Esophagus squamous epithelium (tissue), 5 donors: ENCODE results near the gene FOXO3. TPM values are rescaled to one million over a fixed set of nuclear protein-coding genes. Genes with fewer than 3 reads are reported as not detected.
A peak's percentile ranks its signal among the peaks of the same experiment; 100 is the strongest.

Experiments
- DNase-seq: peaks from one replicate; lab custom pipeline; 2025; lab: John Stamatoyannopoulos, UW
- H3K27ac ChIP-seq, 4 donors: fragments of 200-600 bp; sonication (generic); one replicate each; pipeline ENCODE4 v1.5.1; 2016 to 2019; ENCODE audit warnings: mild to moderate bottlenecking in 1 of 4
- H3K27me3 ChIP-seq, 4 donors: fragments of 200-600 bp; sonication (generic); 1 replicate in 3 of 4; 2 replicates in 1 of 4; pipeline versions ENCODE4 v1.5.1 to v1.6.0; 2017 to 2021; ENCODE audit warnings: antibody characterized with exemption in 1 of 4
- H3K36me3 ChIP-seq, 3 donors: fragments of 200-600 bp; sonication (generic); one replicate each; pipeline ENCODE4 v1.5.1; 2016 to 2019
- H3K4me1 ChIP-seq, 3 donors: fragments of 200-600 bp; sonication (generic); one replicate each; pipeline ENCODE4 v1.5.1; 2017 to 2019
- H3K4me3 ChIP-seq, 4 donors: fragments of 200-600 bp; sonication (generic); 1 replicate in 3 of 4; 2 replicates in 1 of 4; pipeline ENCODE4 v1.5.1; 2016 to 2019; ENCODE audit warnings: mild to moderate bottlenecking in 2 of 4, moderate library complexity in 1 of 4
- H3K9me3 ChIP-seq, 3 donors: fragments of 200-600 bp; sonication (generic); one replicate each; pipeline ENCODE4 v1.5.1; 2016 to 2019
- POLR2A ChIP-seq, 4 donors: fragments of 450-650 bp; IDR thresholded peaks; one replicate each; pipeline ENCODE4 v1.6.1; 2017; ENCODE audit warnings: antibody characterized with exemption in 4 of 4, mild to moderate bottlenecking in 4 of 4, moderate library complexity in 3 of 4
- WGBS, 2 donors: methylation state at CpG; one replicate each; pipeline ENCODE4 v1.1.5; 2018; 5-methylcytosine and 5-hydroxymethylcytosine counted together
- intact Hi-C: fragments of 100-400 bp; cut with DNase I; formaldehyde crosslinking; loops from one replicate; pipeline ENCODE4 v1.15.0; 2022
- total RNA-seq, 4 donors: library from RNA; depleted of rRNA; stranded (reverse); fragments of >200 nt; gene quantifications; one replicate each; pipeline ENCODE4 v1.1.0, GENCODE V29; 2016
- TF ChIP-seq, protein P1 (sequence below), 6 experiments: fragments of 450-650 bp in 4 of 6; fragments of 200-600 bp in 2 of 6; sonication (generic) in 2 of 6; IDR thresholded peaks; one replicate each; pipeline ENCODE4 v1.5.1; 2016 to 2019; ENCODE audit warnings: antibody characterized with exemption in 6 of 6, mild to moderate bottlenecking in 4 of 6, moderate library complexity in 4 of 6
- donor health status: DM: yes; HTN: yes; CAD: no.

The FOXO3 gene
- total RNA-seq, 4 donors from 2014 or later, result 30.3 to 80.7 (median 34.3) TPM

DNA sequence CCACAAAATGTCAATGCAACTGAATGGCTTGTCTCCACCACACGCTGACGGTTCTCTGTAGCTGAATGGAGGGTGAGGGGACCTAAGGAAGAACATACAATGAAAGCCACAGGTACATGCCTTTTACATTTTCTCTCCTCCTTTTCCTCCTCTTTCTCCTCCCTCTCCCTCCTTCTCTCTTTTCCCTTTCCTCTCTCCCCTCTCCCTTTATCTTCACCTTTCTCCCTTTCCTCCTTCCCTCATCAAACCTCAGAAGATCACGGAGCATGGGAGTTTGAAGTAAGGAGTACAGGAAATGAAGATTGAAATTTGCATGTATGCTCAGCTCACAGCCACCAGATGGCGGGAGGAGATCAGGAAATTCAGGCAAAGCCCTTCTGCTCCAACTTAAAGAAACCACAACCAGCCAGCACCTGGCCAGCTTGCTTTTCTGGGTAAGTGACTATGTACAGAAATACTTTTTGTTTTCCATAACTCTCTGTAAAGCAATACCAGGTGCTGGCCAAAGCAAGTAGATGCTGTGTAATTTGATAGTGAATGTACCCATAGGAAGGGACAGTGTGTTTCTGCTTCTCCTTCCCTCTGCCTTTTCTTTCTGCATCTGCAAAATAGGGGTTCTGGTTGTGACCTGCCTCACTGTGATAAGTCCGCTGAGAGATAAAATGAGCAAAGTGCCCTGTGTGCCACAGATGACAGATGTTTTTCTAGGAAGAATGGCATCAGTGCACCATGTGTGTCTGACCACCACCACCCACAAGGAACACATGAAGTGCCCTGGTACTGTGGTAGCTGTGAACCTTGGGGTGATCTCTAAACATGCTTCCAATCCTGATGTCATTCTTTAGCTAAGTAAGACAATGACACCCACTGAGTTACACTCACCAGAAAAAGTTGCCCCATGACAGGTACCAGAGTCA is 18.6 kb upstream of the FOXO3 start:
- H3K27ac ChIP-seq, result no peak overlapping the region
- H3K4me1 ChIP-seq, result peaks cover 0 to 18% (median 6%) of the 10 kb centered on the region in 3 donors
- no peaks in the 10 kb centered on the region for H3K36me3 ChIP-seq
- TF ChIP-seq, protein P1, sequence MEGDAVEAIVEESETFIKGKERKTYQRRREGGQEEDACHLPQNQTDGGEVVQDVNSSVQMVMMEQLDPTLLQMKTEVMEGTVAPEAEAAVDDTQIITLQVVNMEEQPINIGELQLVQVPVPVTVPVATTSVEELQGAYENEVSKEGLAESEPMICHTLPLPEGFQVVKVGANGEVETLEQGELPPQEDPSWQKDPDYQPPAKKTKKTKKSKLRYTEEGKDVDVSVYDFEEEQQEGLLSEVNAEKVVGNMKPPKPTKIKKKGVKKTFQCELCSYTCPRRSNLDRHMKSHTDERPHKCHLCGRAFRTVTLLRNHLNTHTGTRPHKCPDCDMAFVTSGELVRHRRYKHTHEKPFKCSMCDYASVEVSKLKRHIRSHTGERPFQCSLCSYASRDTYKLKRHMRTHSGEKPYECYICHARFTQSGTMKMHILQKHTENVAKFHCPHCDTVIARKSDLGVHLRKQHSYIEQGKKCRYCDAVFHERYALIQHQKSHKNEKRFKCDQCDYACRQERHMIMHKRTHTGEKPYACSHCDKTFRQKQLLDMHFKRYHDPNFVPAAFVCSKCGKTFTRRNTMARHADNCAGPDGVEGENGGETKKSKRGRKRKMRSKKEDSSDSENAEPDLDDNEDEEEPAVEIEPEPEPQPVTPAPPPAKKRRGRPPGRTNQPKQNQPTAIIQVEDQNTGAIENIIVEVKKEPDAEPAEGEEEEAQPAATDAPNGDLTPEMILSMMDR (IDR thresholded peaks at IDR 0.05), result peak; percentile 75 to 96 (median 90)
- no peak for TF ChIP-seq POLR2A (IDR thresholded peaks at IDR 0.05)
- WGBS, 2 donors, result 13% methylated on average over 5 of the region's 5 CpGs
- DNase-seq, result no peak
- H3K4me3 ChIP-seq, result peak overlapping the region in 1 of 4 donors; percentile 23
- H3K9me3 ChIP-seq, result peaks cover 0 to 5% (median 0%) of the 10 kb centered on the region in 3 donors
- H3K27me3 ChIP-seq, result no peaks in the 10 kb centered on the region
- intact Hi-C loops, result loop anchor here (5.0 to 10.0 kb wide), 3 partner anchors 240 to 533 kb away; no protein-coding TSS in a partner anchor

- Histone ChIP-seq H3K9me3 (peaks cover 0 to 5% (median 0%) of the 10 kb centered on the region in 3 donors), H3K4me1 (peaks cover 0 to 18% (median 6%) of the 10 kb centered on the region in 3 donors), H3K27me3 (no peaks in the 10 kb centered on the region), H3K36me3 (no peaks in the 10 kb centered on the region), H3K27ac (no peak overlapping the region), H3K4me3 (no peak overlapping the region)
- intact Hi-C loops, result loop anchor here (5.0 to 10.0 kb wide), 3 partner anchors 239 to 531 kb away; no protein-coding TSS in a partner anchor
- DNase-seq, result no peak
- 79 to 81% methylated on average over 7 of the region's 7 CpGs for WGBS, 2 donors
- TF ChIP-seq POLR2A (IDR thresholded peaks at IDR 0.05), result no peak
- TF ChIP-seq, protein P1 (IDR thresholded peaks at IDR 0.05), result no peak
Observed at GRCh38 chr6:108543175-108543940, 17.4 kb upstream of the FOXO3 start.

- Histone ChIP-seq H3K36me3 (no peaks in the 10 kb centered on the region), H3K9me3 (peaks cover 0 to 4% (median 0%) of the 10 kb centered on the region in 3 donors), H3K4me3 (no peak overlapping the region), H3K4me1 (peaks cover 0 to 18% (median 6%) of the 10 kb centered on the region in 3 donors), H3K27me3 (no peaks in the 10 kb centered on the region), H3K27ac (no peak overlapping the region)
- DNase-seq, result no peak
- TF ChIP-seq, protein P1 (IDR thresholded peaks at IDR 0.05), result no peak
- intact Hi-C loops, result loop anchor here (5.0 to 10.0 kb wide), 3 partner anchors 238 to 530 kb away; no protein-coding TSS in a partner anchor
- 53 to 59% methylated on average over 2 to 3 of the region's 3 CpGs for WGBS, 2 donors
Observed at GRCh38 chr6:108544606-108545005, 16.1 kb upstream of the FOXO3 start.

GRCh38 chr6:108546079-108547049 is 14.4 kb upstream of the FOXO3 start:
- Histone ChIP-seq H3K9me3 (no peaks in the 10 kb centered on the region), H3K27me3 (no peaks in the 10 kb centered on the region), H3K27ac (no peak overlapping the region), H3K36me3 (no peaks in the 10 kb centered on the region), H3K4me3 (no peak overlapping the region), H3K4me1 (peaks cover 0 to 18% (median 6%) of the 10 kb centered on the region in 3 donors)
- 66 to 76% methylated on average over 6 of the region's 6 CpGs for WGBS, 2 donors
- intact Hi-C loops, result loop anchor here (10.0 kb wide), 1 partner anchor 528 kb away; no protein-coding TSS in a partner anchor
- TF ChIP-seq, protein P1 (IDR thresholded peaks at IDR 0.05), result no peak
- TF ChIP-seq POLR2A (IDR thresholded peaks at IDR 0.05), result no peak
- no peak for DNase-seq
